OCI-LY3 (cell line): ENCODE data around the gene TTLL10.

ENCODE experiments used
- H2AFZ ChIP-seq: fragments of 200-600, 300-600 bp; shearing (Covaris generic); 2 replicates; pipeline ENCODE4 v1.6.0; 2014; ENCODE audit warnings: antibody characterized with exemption, low read depth, low read length
- H3K27ac ChIP-seq: fragments of 200-600, 300-600 bp; sonication (generic); 2 replicates; pipeline ENCODE4 v1.5.1; 2014; ENCODE audit warnings: mild to moderate bottlenecking, low read length, moderate library complexity, mixed read lengths
- H3K27me3 ChIP-seq: fragments of 200-600, 300-600 bp; sonication (generic); 2 replicates; pipeline ENCODE4 v1.6.1; 2014; ENCODE audit warnings: low read depth, low read length, mixed read lengths
- H3K36me3 ChIP-seq: fragments of 200-600, 300-600 bp; sonication (generic); replicated peaks from 2 replicates; pipeline ENCODE3; 2014; ENCODE audit warnings: low read depth, low read length, mixed read lengths
- H3K4me1 ChIP-seq: fragments of 300-600, 200-600 bp; sonication (generic); 2 replicates; pipeline ENCODE4 v1.6.1; 2014; ENCODE audit warnings: low read length, mixed read lengths
- H3K4me2 ChIP-seq: fragments of 200-600, 300-600 bp; sonication (generic); 2 replicates; pipeline ENCODE4 v1.6.1; 2014; ENCODE audit warnings: low read length, mixed read lengths
- H3K4me3 ChIP-seq: fragments of 300-600, 200-600 bp; sonication (generic); 2 replicates; pipeline ENCODE4 v1.5.1; 2014; ENCODE audit warnings: antibody characterized with exemption, mild to moderate bottlenecking, low read length, moderate library complexity
- H3K79me2 ChIP-seq: fragments of 300-600, 200-600 bp; shearing (Covaris generic); 2 replicates; pipeline ENCODE4 v1.6.1; 2014; ENCODE audit warnings: mild to moderate bottlenecking, low read length, mixed read lengths
- H3K9ac ChIP-seq: fragments of 300-600, 200-600 bp; shearing (Covaris generic); 2 replicates; pipeline ENCODE4 v1.6.0; 2014; ENCODE audit warnings: mild to moderate bottlenecking, low read length, moderate library complexity
- H3K9me3 ChIP-seq: fragments of 200-600, 300-600 bp; shearing (Covaris generic); 2 replicates; pipeline ENCODE4 v1.6.1; 2014; ENCODE audit warnings: low read length, mixed read lengths; ENCODE audit not compliant: insufficient read depth
- H4K20me1 ChIP-seq: fragments of 200-600, 300-600 bp; sonication (generic); 2 replicates; pipeline ENCODE4 v1.6.1; 2016; ENCODE audit warnings: low read length, mixed read lengths; ENCODE audit not compliant: insufficient read depth
- CTCF ChIP-seq: fragments of 200-600, 300-600 bp; sonication (generic); IDR thresholded peaks from 2 replicates; pipeline ENCODE4 v1.5.1; 2014; ENCODE audit warnings: antibody characterized with exemption, low read length, low read depth
- EZH2phosphoT487 ChIP-seq: fragments of 200-600 bp; shearing (Covaris generic); IDR thresholded peaks from 2 replicates; pipeline ENCODE4 v1.6.1; 2018; ENCODE audit warnings: antibody characterized with exemption, mixed run types, low read depth

TTLL10 gene

GRCh38 chr1:1164701-1165451 is 8.8 kb upstream of the TTLL10 start:
- Histone ChIP-seq H3K27ac (no peak overlapping the region), H3K79me2 (no peaks in the 10 kb centered on the region), H3K27me3 (peaks cover 17% of the 10 kb centered on the region), H4K20me1 (no peaks in the 10 kb centered on the region), H3K36me3 (no peaks in the 10 kb centered on the region), H3K9me3 (no peaks in the 10 kb centered on the region), H3K9ac (no peak overlapping the region), H3K4me2 (no peak overlapping the region), H3K4me1 (peaks cover 16% of the 10 kb centered on the region), H3K4me3 (no peak overlapping the region), H2AFZ (no peak overlapping the region)
- no peak for TF ChIP-seq EZH2phosphoT487
- no peak for TF ChIP-seq CTCF

GRCh38 chr1:1165485-1165884 is 8.2 kb upstream of the TTLL10 start:
- H3K27ac ChIP-seq, result no peak overlapping the region
- H3K4me3 ChIP-seq, result no peak overlapping the region
- no peaks in the 10 kb centered on the region for H3K36me3 ChIP-seq
- H2AFZ ChIP-seq, result no peak overlapping the region
- TF ChIP-seq CTCF (no peak), EZH2phosphoT487 (no peak)
- peaks cover 23% of the 10 kb centered on the region for H3K27me3 ChIP-seq
- H3K4me2 ChIP-seq, result no peak overlapping the region
- peaks cover 23% of the 10 kb centered on the region for H3K4me1 ChIP-seq
- no peaks in the 10 kb centered on the region for H4K20me1 ChIP-seq
- H3K9ac ChIP-seq, result no peak overlapping the region
- no peaks in the 10 kb centered on the region for H3K79me2 ChIP-seq
- H3K9me3 ChIP-seq, result no peaks in the 10 kb centered on the region

- H3K79me2 ChIP-seq, result no peaks in the 10 kb centered on the region
- no peaks in the 10 kb centered on the region for H3K36me3 ChIP-seq
- H2AFZ ChIP-seq, result no peak overlapping the region
- no peaks in the 10 kb centered on the region for H3K9me3 ChIP-seq
- peaks cover 27% of the 10 kb centered on the region for H3K4me1 ChIP-seq
- no peaks in the 10 kb centered on the region for H4K20me1 ChIP-seq
- peaks cover 28% of the 10 kb centered on the region for H3K27me3 ChIP-seq
- H3K4me2 ChIP-seq, result no peak overlapping the region
- TF ChIP-seq CTCF (no peak), EZH2phosphoT487 (no peak)
- no peak overlapping the region for H3K27ac ChIP-seq
- H3K9ac ChIP-seq, result no peak overlapping the region
- no peak overlapping the region for H3K4me3 ChIP-seq
Measured at GRCh38 chr1:1165900-1166421, 7.7 kb upstream of the TTLL10 start.

- Histone ChIP-seq H3K4me3 (no peak overlapping the region), H3K36me3 (no peaks in the 10 kb centered on the region), H2AFZ (no peak overlapping the region), H3K27me3 (peaks cover 29% of the 10 kb centered on the region), H3K27ac (no peak overlapping the region), H3K9me3 (no peaks in the 10 kb centered on the region), H3K4me1 (peaks cover 35% of the 10 kb centered on the region), H3K79me2 (no peaks in the 10 kb centered on the region), H3K4me2 (no peak overlapping the region), H3K9ac (no peak overlapping the region), H4K20me1 (no peaks in the 10 kb centered on the region)
- TF ChIP-seq EZH2phosphoT487 (no peak), CTCF (no peak)
Measured at GRCh38 chr1:1166642-1167397, 6.9 kb upstream of the TTLL10 start.
